ENCODE results near the gene GSK3A. TPM values are rescaled to one million over a fixed set of nuclear protein-coding genes. Genes with fewer than 3 reads are reported as not detected.

Gene GSK3A
- total and polyA plus RNA-seq, 2 of the 8 experiments (the other 6 are each of a cell fraction or from before 2014, with no cell fraction given): 55.3 to 84.0 TPM

DNA sequence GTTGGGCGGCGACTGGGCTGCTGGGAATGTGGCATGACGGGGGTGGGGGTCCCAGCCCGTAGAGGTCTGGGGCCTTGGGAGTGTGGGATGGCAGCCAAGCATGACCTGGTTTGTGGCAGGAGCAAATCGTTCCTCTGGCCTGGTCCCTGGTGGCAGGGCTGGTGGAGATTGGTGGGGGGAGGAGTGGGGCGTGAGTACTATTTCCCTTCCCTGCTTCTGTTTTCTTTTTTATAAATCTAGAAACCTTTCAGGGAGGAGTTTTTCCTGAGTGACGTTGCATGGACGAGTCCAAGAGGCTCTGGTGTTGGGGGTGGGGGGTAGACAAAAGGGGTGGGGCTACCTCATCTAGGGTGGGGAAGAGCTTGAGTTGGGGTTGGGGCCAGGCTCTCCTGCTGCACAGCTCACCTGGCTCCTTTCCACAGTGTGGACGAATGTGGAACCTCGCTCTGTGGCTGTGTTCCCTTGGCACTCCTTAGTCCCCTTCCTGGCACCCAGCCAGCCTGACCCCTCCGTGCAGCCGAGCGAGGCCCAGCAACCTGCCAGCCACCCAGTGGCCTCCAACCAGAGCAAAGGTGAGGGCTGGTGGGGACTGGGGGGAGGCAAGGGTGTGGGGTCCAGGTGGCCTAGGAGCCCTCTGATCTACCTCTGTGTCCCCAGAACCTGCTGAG is 44.1 kb upstream of the GSK3A start:
- ChIA-PET CTCF (ENCODE audit: partially characterized antibody) (interaction anchor here (6.6 kb wide), 1 partner anchor 10 kb away, joined by 41 read pairs; no protein-coding TSS in a partner anchor), POLR2A (ENCODE audit: partially characterized antibody) (interaction anchor here (1.1 to 4.3 kb wide), 2 partner anchors 9 to 14 kb away, joined by 3 to 20 read pairs; no protein-coding TSS in a partner anchor)
- Histone ChIP-seq H3K4me1 (replicated peaks in 1 of 4; ENCODE audit: control insufficient read depth in 3 of 4, insufficient read depth in 4 of 4, low read length in 3 of 4) (peaks cover 9 to 32% (median 26%) of the 10 kb centered on the region in 4 experiments), H2BK5ac (ENCODE audit: low read depth, low read length) (no peak overlapping the region), H3K56ac (replicated peaks; ENCODE audit: insufficient read length, low read depth, low read length) (no peak overlapping the region), H4K91ac (replicated peaks; ENCODE audit: insufficient read length, low read length) (no peak overlapping the region), H3K4me3 (ENCODE audit: extremely low read depth in 1 of 4, insufficient read depth in 2 of 4, low read depth in 3 of 4, low read length in 4 of 4) (no peak overlapping the region), H3K4me2 (ENCODE audit: insufficient read depth in 1 of 2, low read depth in 2 of 2, low read length in 2 of 2) (peak overlapping the region in 1 of 2 experiments; percentile 97; a peak in 1 of 4 replicates), H3K79me2 (ENCODE audit: control insufficient read depth in 1 of 2, insufficient read depth in 2 of 2, low read length in 2 of 2) (peaks cover 0 to 22% of the 10 kb centered on the region in 2 experiments; a peak in 2 of 4 replicates), H3K18ac (ENCODE audit: extremely low read depth, low read length) (no peak overlapping the region), H4K8ac (ENCODE audit: extremely low read depth, insufficient read depth, low read length) (no peak overlapping the region), H3K9me3 (ENCODE audit: insufficient read depth in 2 of 2, low read depth in 1 of 2, low read length in 1 of 2) (no peaks in the 10 kb centered on the region), H3K9ac (replicated peaks in 1 of 4; ENCODE audit: extremely low read depth in 1 of 4, low read depth in 3 of 4, low read length in 3 of 4) (no peak overlapping the region), H2BK15ac (ENCODE audit: low read length) (no peak overlapping the region), H4K5ac (ENCODE audit: insufficient read length, low read depth, low read length) (no peak overlapping the region), H2BK20ac (ENCODE audit: low read length) (no peak overlapping the region), H3K27me3 (replicated peaks in 1 of 4; ENCODE audit: control insufficient read depth in 3 of 4, extremely low read depth in 1 of 4, insufficient read depth in 3 of 4, low read length in 3 of 4) (no peaks in the 10 kb centered on the region), H3K14ac (ENCODE audit: insufficient read length) (no peak overlapping the region), H3K79me1 (ENCODE audit: low read depth, low read length) (peaks cover 28% of the 10 kb centered on the region), H2BK120ac (replicated peaks; ENCODE audit: low read depth, low read length) (no peak overlapping the region), H3K27ac (ENCODE audit: low read depth, low read length) (no peak overlapping the region), H3K4ac (replicated peaks; ENCODE audit: insufficient read length, low read depth, low read length) (no peak overlapping the region), H3K23ac (ENCODE audit: insufficient read length) (no peak overlapping the region), H4K20me1 (replicated peaks in 1 of 2; ENCODE audit: control insufficient read depth in 1 of 2, insufficient read depth in 2 of 2, low read length in 2 of 2) (peaks cover 3 to 17% of the 10 kb centered on the region in 2 experiments), H3K36me3 (ENCODE audit: control insufficient read depth in 2 of 4, insufficient read depth in 4 of 4, low read length in 3 of 4) (peaks cover 13 to 37% (median 35%) of the 10 kb centered on the region in 4 experiments; a peak in 7 of 8 replicates), H3K23me2 (ENCODE audit: low read depth, low read length) (peaks cover 21% of the 10 kb centered on the region), H2AFZ (ENCODE audit: low read length) (no peak overlapping the region), H2BK12ac (ENCODE audit: low read depth, low read length) (no peak overlapping the region), H2AK5ac (ENCODE audit: low read depth, low read length) (no peak overlapping the region)
- WGBS, 2 experiments (ENCODE audit: extremely low coverage in 1 of 2, insufficient coverage in 1 of 2, insufficient read length in 1 of 2, insufficient replicate concordance in 2 of 2, low coverage in 1 of 2, low lambda C conversion rate in 2 of 2, missing lambda C conversion rate in 1 of 2): 92% methylated on average over 13 of the region's 13 CpGs; no CpG with 5 or more reads in 1 of the 2 experiments
- no peak for DNase-seq (ENCODE audit: low read depth in 1 of 2, low spot score in 2 of 2)
- no peak for FAIRE-seq
- TF ChIP-seq MAFK (IDR thresholded peaks at IDR 0.05; ENCODE audit: low read depth, low read length) (peak; percentile 69; the same call in 1 of the 2 replicates), CTBP2 (IDR thresholded peaks at IDR 0.05; ENCODE audit: borderline replicate concordance, insufficient read depth, insufficient read length, low read length) (no peak), BCL11A (IDR thresholded peaks at IDR 0.05; ENCODE audit: low read depth in 2 of 2, low read length in 2 of 2) (no peak), RXRA (IDR thresholded peaks at IDR 0.05; ENCODE audit: insufficient read depth, low read depth, low read length) (no peak)
